KMS-11 (cell line): ENCODE results near the gene THAP5.

Experiments used
- H2AFZ ChIP-seq: fragments of 200-600 bp; sonication (generic); 2 replicates; pipeline ENCODE4 v1.6.1; 2016; ENCODE audit warnings: antibody characterized with exemption, mixed run types, low read depth
- H3K27ac ChIP-seq: fragments of 200-600 bp; sonication (generic); 2 replicates; pipeline ENCODE4 v1.6.1; 2016; ENCODE audit warnings: mild to moderate bottlenecking, mixed run types
- H3K27me3 ChIP-seq: fragments of 200-600 bp; sonication (generic); 2 replicates; pipeline ENCODE4 v1.6.1; 2017; ENCODE audit warnings: mild to moderate bottlenecking, low read depth, mixed run types, moderate library complexity; ENCODE audit not compliant: insufficient read depth
- H3K36me3 ChIP-seq: fragments of 200-600 bp; sonication (generic); 2 replicates; pipeline ENCODE4 v1.6.1; 2017; ENCODE audit warnings: mild to moderate bottlenecking, mixed run types; ENCODE audit not compliant: insufficient read depth
- H3K4me1 ChIP-seq: fragments of 200-600 bp; sonication (generic); 2 replicates; pipeline ENCODE4 v1.6.1; 2016; ENCODE audit warnings: mild to moderate bottlenecking, low read depth, mixed run types; ENCODE audit not compliant: poor library complexity, severe bottlenecking
- H3K4me2 ChIP-seq: fragments of 200-600 bp; sonication (generic); 2 replicates; pipeline ENCODE4 v1.7.0; 2016; ENCODE audit warnings: mild to moderate bottlenecking, mixed run types
- H3K4me3 ChIP-seq: fragments of 200-600 bp; sonication (generic); IDR thresholded peaks from 2 replicates; pipeline ENCODE4 v1.6.1; 2017; ENCODE audit warnings: low read depth, low read length, mixed read lengths; ENCODE audit not compliant: insufficient read depth
- H3K79me2 ChIP-seq: fragments of 200-600 bp; sonication (generic); 2 replicates; pipeline ENCODE4 v1.6.1; 2016; ENCODE audit warnings: low read depth, mixed run types; ENCODE audit not compliant: insufficient read depth
- H3K9ac ChIP-seq: fragments of 200-600 bp; sonication (generic); 2 replicates; pipeline ENCODE4 v1.6.1; 2016; ENCODE audit warnings: mild to moderate bottlenecking, mixed run types
- H4K20me1 ChIP-seq: fragments of 200-600 bp; sonication (generic); 2 replicates; pipeline ENCODE4 v1.6.1; 2016; ENCODE audit warnings: mild to moderate bottlenecking, mixed run types; ENCODE audit not compliant: insufficient read depth
- TF ChIP-seq, protein P1 (sequence below): fragments of 200-600 bp; sonication (generic); conservative IDR thresholded peaks from 2 replicates; pipeline ENCODE4 v1.6.1; 2017; ENCODE audit warnings: low read depth, mild to moderate bottlenecking, antibody characterized with exemption, low read length, moderate library complexity, mixed read lengths

Gene THAP5, protein sequence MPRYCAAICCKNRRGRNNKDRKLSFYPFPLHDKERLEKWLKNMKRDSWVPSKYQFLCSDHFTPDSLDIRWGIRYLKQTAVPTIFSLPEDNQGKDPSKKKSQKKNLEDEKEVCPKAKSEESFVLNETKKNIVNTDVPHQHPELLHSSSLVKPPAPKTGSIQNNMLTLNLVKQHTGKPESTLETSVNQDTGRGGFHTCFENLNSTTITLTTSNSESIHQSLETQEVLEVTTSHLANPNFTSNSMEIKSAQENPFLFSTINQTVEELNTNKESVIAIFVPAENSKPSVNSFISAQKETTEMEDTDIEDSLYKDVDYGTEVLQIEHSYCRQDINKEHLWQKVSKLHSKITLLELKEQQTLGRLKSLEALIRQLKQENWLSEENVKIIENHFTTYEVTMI

DNA sequence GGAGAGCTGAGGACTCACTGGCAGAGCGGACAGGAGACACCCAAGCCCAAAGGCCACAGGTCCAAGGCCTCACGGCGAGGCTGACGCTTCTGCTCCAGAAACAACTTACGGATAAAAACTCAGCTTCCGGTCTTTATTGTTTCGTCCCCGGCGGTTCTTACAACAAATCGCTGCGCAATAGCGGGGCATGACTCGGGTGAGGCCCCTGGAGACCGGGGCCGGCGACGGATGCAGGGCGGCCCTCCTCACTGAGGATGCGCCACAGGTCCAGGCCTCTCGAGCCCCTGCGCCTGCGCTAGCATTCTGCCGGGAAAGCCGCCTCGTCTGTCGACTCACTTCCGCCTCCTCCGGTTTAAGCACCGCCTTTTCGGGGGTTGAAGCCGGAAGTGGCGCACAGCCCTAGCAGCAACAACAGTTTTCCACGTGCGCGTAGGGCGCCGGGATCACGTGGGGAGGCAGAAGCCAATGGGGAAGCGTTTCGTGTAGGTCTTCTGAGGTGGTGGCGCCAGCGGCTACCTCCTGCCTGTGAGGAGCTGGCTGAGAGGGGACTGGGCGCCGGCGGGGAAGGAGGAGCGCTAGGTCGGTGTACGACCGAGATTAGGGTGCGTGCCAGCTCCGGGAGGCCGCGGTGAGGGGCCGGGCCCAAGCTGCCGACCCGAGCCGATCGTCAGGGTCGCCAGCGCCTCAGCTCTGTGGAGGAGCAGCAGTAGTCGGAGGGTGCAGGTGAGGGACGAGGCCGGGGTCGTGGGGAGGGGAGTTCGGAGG lies at the start of gene THAP5, which contains the start of gene DNAJB9:
THAP5 (minus strand) TSS at position 326 of the 765 bp plus-strand sequence; CDS start at position 189, 137 bp downstream.
DNAJB9 (plus strand) TSS at position 494 of the 765 bp plus-strand sequence. CDS start 1,853 bp downstream, outside the sequence.
- TF ChIP-seq, protein P1, sequence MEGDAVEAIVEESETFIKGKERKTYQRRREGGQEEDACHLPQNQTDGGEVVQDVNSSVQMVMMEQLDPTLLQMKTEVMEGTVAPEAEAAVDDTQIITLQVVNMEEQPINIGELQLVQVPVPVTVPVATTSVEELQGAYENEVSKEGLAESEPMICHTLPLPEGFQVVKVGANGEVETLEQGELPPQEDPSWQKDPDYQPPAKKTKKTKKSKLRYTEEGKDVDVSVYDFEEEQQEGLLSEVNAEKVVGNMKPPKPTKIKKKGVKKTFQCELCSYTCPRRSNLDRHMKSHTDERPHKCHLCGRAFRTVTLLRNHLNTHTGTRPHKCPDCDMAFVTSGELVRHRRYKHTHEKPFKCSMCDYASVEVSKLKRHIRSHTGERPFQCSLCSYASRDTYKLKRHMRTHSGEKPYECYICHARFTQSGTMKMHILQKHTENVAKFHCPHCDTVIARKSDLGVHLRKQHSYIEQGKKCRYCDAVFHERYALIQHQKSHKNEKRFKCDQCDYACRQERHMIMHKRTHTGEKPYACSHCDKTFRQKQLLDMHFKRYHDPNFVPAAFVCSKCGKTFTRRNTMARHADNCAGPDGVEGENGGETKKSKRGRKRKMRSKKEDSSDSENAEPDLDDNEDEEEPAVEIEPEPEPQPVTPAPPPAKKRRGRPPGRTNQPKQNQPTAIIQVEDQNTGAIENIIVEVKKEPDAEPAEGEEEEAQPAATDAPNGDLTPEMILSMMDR = no peak
- no peak within 1 kb of the TSS for H3K4me3 ChIP-seq
- H3K4me1 ChIP-seq = peaks cover 46% of the 10 kb centered on the region
- H2AFZ ChIP-seq = peak within 1 kb of the TSS; percentile 73
- peak within 1 kb of the TSS; percentile 92 for H3K27ac ChIP-seq
- peaks cover 79% of the 10 kb centered on the region for H3K79me2 ChIP-seq
- H3K4me2 ChIP-seq = peak within 1 kb of the TSS; percentile 76
- H3K36me3 ChIP-seq = peaks cover 17% of the 10 kb centered on the region; the same call in 1 of the 2 replicates
- H3K9ac ChIP-seq = peak within 1 kb of the TSS; percentile 91
- no peaks in the 10 kb centered on the region for H4K20me1 ChIP-seq
- no peaks in the 10 kb centered on the region for H3K27me3 ChIP-seq

DNA sequence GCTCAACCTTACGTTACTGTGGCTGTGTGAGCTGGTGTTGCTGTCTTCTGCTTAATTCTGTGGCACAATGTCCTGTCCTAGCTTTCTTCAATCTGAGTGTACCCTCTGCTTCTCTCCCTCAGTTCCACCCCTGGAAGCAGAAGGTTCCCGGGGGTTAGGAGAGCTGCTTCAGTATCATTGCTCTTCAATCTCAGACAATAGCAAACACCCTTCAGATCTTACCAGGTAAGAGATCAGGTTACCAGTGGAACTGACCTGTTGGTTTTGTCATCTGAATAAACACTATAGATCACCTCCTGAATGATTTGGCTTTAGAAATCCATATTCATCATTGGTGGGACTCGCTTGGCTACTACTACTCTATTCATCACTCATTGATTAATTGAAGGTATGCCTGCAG lies 48.5 kb upstream of the THAP5 start:
- no peaks in the 10 kb centered on the region for H3K4me1 ChIP-seq
- no peaks in the 10 kb centered on the region for H4K20me1 ChIP-seq
- H3K36me3 ChIP-seq = no peaks in the 10 kb centered on the region
- no peak overlapping the region for H2AFZ ChIP-seq
- no peak overlapping the region for H3K4me2 ChIP-seq
- TF ChIP-seq, protein P1 = no peak
- H3K79me2 ChIP-seq = no peaks in the 10 kb centered on the region
- no peak overlapping the region for H3K4me3 ChIP-seq
- H3K9ac ChIP-seq = no peak overlapping the region
- H3K27ac ChIP-seq = no peak overlapping the region
- no peaks in the 10 kb centered on the region for H3K27me3 ChIP-seq

DNA sequence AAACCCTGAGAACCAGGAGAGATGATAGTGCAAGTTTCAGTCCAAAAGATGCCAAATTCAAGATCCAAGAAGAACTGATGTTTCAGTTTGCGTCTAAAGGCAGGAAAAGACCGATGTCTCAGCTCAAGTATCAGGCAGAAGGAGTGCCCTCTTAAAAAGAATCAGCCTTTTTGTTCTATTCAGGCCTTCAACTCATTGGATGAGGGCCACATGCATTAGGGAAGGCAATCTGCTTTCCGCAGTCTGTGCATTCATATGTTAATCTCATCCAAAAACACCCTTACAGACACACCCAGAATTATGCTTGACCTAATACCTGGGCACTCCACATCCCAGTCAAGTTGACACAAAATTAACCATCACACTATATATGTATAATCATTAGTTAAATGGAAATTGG lies 45.4 kb upstream of the THAP5 start:
- Histone ChIP-seq H3K36me3 (no peaks in the 10 kb centered on the region), H3K9ac (no peak overlapping the region), H3K4me1 (no peaks in the 10 kb centered on the region), H2AFZ (no peak overlapping the region), H3K27ac (no peak overlapping the region), H4K20me1 (no peaks in the 10 kb centered on the region), H3K4me3 (no peak overlapping the region), H3K27me3 (no peaks in the 10 kb centered on the region), H3K4me2 (no peak overlapping the region), H3K79me2 (no peaks in the 10 kb centered on the region)
- TF ChIP-seq, protein P1 = no peak

DNA sequence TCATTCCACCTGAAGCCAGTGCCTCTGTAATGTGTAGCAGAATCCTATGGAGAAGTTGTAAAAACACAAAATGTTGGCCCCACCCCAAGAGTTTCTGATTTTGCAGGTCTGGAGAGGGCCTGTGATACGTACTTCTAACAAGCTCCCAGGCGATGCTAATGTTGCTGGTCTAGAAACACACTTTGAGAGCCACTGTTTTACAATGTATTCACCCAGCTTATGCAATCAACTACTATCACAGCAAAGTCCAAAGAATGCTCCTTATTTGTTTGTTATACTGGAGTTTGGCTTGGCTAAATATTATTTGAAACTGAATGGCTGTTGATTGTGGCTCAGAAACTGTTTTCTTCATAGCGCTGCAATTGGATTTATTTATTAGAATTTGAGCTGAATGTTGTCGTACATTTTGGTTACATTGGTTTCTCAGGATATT lies 44.5 kb upstream of the THAP5 start:
- TF ChIP-seq, protein P1 = no peak
- Histone ChIP-seq H3K4me2 (no peak overlapping the region), H3K4me3 (no peak overlapping the region), H3K27me3 (no peaks in the 10 kb centered on the region), H2AFZ (no peak overlapping the region), H3K4me1 (no peaks in the 10 kb centered on the region), H3K27ac (no peak overlapping the region), H3K79me2 (no peaks in the 10 kb centered on the region), H4K20me1 (no peaks in the 10 kb centered on the region), H3K9ac (no peak overlapping the region), H3K36me3 (no peaks in the 10 kb centered on the region)
